Kidney (tissue), 14 donors: ENCODE measurements around the gene WFDC12. TPM values are rescaled to one million over a fixed set of nuclear protein-coding genes. Genes with fewer than 3 reads are reported as not detected.
"Not testable (repeated sequence)": the region's sequence is repeated elsewhere in the genome, so short reads cannot be mapped to it uniquely, and the experiment has no call there.

ENCODE experiments used
- DNase-seq, 5 donors: peaks; one replicate each; pipeline ENCODE4 v3.0.0-alpha.2; 2013 to 2020
- FAIRE-seq: peaks from 2 replicates; lab custom pipeline; 2012; peaks lifted over from hg19 to GRCh38; lab: Jason Lieb, UNC
- H3K27ac ChIP-seq, 2 donors: one replicate each; pipeline ENCODE4 v1.7.0; 2013; ENCODE audit warnings: low read depth in 2 of 2, low read length in 2 of 2, inconsistent platforms in 1 of 2
- H3K27me3 ChIP-seq: one replicate; pipeline ENCODE4 v1.7.1; 2013; ENCODE audit warnings: low read length, inconsistent platforms; ENCODE audit not compliant: control insufficient read depth, insufficient read depth
- H3K36me3 ChIP-seq, 3 donors: one replicate each; pipeline versions ENCODE4 v1.7.0 to v1.7.1; 2013; ENCODE audit warnings: low read length in 3 of 3, control low read depth in 1 of 3, inconsistent platforms in 1 of 3; ENCODE audit not compliant: insufficient read depth in 3 of 3, control insufficient read depth in 2 of 3
- H3K4me1 ChIP-seq, 3 donors: one replicate each; pipeline versions ENCODE4 v1.7.0 to v1.7.1; 2013; ENCODE audit warnings: low read length in 3 of 3, inconsistent platforms in 1 of 3, low read depth in 1 of 3; ENCODE audit not compliant: control insufficient read depth in 2 of 3, insufficient read depth in 2 of 3
- H3K4me3 ChIP-seq, 3 donors: one replicate each; pipeline versions ENCODE4 v1.7.0 to v1.8.1; 2013; ENCODE audit warnings: low read length in 3 of 3, control low read depth in 1 of 3, inconsistent platforms in 1 of 3
- H3K9ac ChIP-seq, 3 donors: one replicate each; pipeline versions ENCODE4 v1.7.0 to v1.7.1; 2013; ENCODE audit warnings: low read length in 3 of 3, control low read depth in 1 of 3, inconsistent platforms in 1 of 3
- H3K9me3 ChIP-seq, 3 donors: one replicate each; pipeline versions ENCODE4 v1.7.0 to v1.7.1; 2013; ENCODE audit warnings: low read length in 3 of 3, control low read depth in 1 of 3, inconsistent platforms in 1 of 3; ENCODE audit not compliant: control insufficient read depth in 2 of 3, insufficient read depth in 1 of 3
- CTCF ChIP-seq: IDR thresholded peaks from 3 replicates; pipeline ENCODE4 v1.5.1; 2012; ENCODE audit warnings: mild to moderate bottlenecking, moderate library complexity, borderline replicate concordance; ENCODE audit not compliant: insufficient read depth; ENCODE audit errors: extremely low read depth
- intact Hi-C: fragments of 100-400 bp; cut with DNase I; formaldehyde crosslinking; loops from one replicate; pipeline ENCODE4 v1.11.1; 2022
- polyA plus RNA-seq: library from polyadenylated mRNA; stranded (reverse); fragments of 350-450 nt; fragmentation: Illumina TruSeq; extraction: RNeasy Lipid Tissue Mini Kit (QIAGEN cat#74804); gene quantifications from one replicate; pipeline ENCODE4 v1.2.3, GENCODE V29; 2014; ENCODE audit warnings: low read depth, low replicate concordance; ENCODE audit not compliant: insufficient read depth
- total RNA-seq: library from RNA; stranded (reverse); fragmentation: NEBNext Ultra II Directional; extraction: Animal tissue kit (Norgen Biotek cat#: 25700); gene quantifications from one replicate; pipeline ENCODE4 v1.2.1, GENCODE V29; 2021
- donor health status: control.
- donor health status: control.
- donor health status: control.
- donor health status: control.
- donor health status: control.
- donor health status: DM: yes; HTN: yes; CAD: no.
- donor health status: Normal renal cell carcinoma (clear cell type).

WFDC12 gene
- total and polyA plus RNA-seq, 2 donors from 2014 or later = 1.4 TPM; not detected in 1

GRCh38 chr20:45163083-45163803 lies 39.0 kb upstream of the WFDC12 start:
- no peaks in the 10 kb centered on the region for H3K36me3 ChIP-seq
- FAIRE-seq (no peak), DNase-seq (no peak)
- H3K9me3 ChIP-seq = peaks cover 0 to 4% (median 4%) of the 10 kb centered on the region in 3 donors
- no peak overlapping the region for H3K9ac ChIP-seq
- no peaks in the 10 kb centered on the region for H3K27me3 ChIP-seq
- no peak for TF ChIP-seq CTCF
- H3K4me1 ChIP-seq = no peaks in the 10 kb centered on the region
- no peak overlapping the region for H3K4me3 ChIP-seq
- H3K27ac ChIP-seq = no peak overlapping the region
- intact Hi-C loops = no loop called here

DNA sequence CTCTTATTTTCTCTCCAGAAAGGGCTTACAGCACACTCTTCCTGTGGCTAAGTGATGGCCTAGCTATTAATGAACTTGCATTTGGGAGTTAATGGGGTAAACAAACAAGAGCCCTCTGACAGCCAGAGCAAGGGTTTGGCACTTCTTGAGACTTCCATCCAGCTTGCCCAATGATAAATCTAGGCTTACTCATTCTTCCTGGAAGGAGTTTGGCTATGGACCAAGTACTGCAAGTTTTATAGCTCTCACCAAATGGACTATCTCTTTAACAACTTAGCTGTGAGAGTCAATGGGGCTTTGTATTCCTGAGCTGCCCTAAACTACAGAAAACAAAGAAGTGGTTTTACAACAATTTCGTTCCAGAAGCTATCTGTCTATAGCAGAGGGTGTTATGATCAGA lies 33.7 kb upstream of the WFDC12 start:
- no peak for FAIRE-seq
- Histone ChIP-seq H3K27ac (no peak overlapping the region), H3K9ac (no peak overlapping the region), H3K27me3 (no peaks in the 10 kb centered on the region), H3K9me3 (peaks cover 0 to 6% (median 3%) of the 10 kb centered on the region in 3 donors), H3K4me3 (no peak overlapping the region), H3K36me3 (no peaks in the 10 kb centered on the region), H3K4me1 (no peaks in the 10 kb centered on the region)
- no peak for TF ChIP-seq CTCF
- no peak for DNase-seq
- intact Hi-C loops = no loop called here

- no peak for FAIRE-seq
- intact Hi-C loops = no loop called here
- H3K36me3 ChIP-seq = no peaks in the 10 kb centered on the region
- H3K4me1 ChIP-seq = no peaks in the 10 kb centered on the region
- no peaks in the 10 kb centered on the region for H3K27me3 ChIP-seq
- peaks cover 0 to 6% (median 3%) of the 10 kb centered on the region in 3 donors for H3K9me3 ChIP-seq
- no peak for TF ChIP-seq CTCF
- no peak for DNase-seq
- H3K27ac ChIP-seq = no peak overlapping the region
- H3K9ac ChIP-seq = no peak overlapping the region
- no peak overlapping the region for H3K4me3 ChIP-seq
Observed at GRCh38 chr20:45156713-45157112, 32.4 kb upstream of the WFDC12 start.

- H3K4me3 ChIP-seq, DNase-seq, FAIRE-seq, H3K9me3 ChIP-seq, H3K4me1 ChIP-seq, H3K27me3 ChIP-seq, intact Hi-C loops, H3K36me3 ChIP-seq, H3K27ac ChIP-seq, H3K9ac ChIP-seq: not testable (repeated sequence)
Observed at GRCh38 chr20:45154794-45155193, 30.5 kb upstream of the WFDC12 start.
